Spinal cord (tissue), 10 donors: Measurements from ENCODE around the gene KIAA0825. TPM values are rescaled to one million over a fixed set of nuclear protein-coding genes. Genes with fewer than 3 reads are reported as not detected.
"Not testable (repeated sequence)": the region's sequence is repeated elsewhere in the genome, so short reads cannot be mapped to it uniquely, and the experiment has no call there.

Experiments
- DNase-seq, 6 donors: peaks; one replicate each; pipeline versions ENCODE4 v3.0.0 to v3.0.0-alpha.2; 2013 to 2015; ENCODE audit warnings: low spot score in 6 of 6, low read depth in 4 of 6
- H3K27ac ChIP-seq: one replicate; pipeline ENCODE4 v1.5.1; 2013; ENCODE audit warnings: low read depth, low read length, control low read depth
- H3K27me3 ChIP-seq: one replicate; pipeline ENCODE4 v1.6.1; 2013; ENCODE audit warnings: low read length; ENCODE audit not compliant: control insufficient read depth, insufficient read depth
- H3K36me3 ChIP-seq: one replicate; pipeline ENCODE4 v1.6.1; 2013; ENCODE audit warnings: low read length; ENCODE audit not compliant: control insufficient read depth, insufficient read depth
- H3K4me1 ChIP-seq: one replicate; pipeline ENCODE4 v1.6.1; 2013; ENCODE audit warnings: low read length; ENCODE audit not compliant: control insufficient read depth, insufficient read depth
- H3K4me3 ChIP-seq: one replicate; pipeline ENCODE4 v1.5.1; 2013; ENCODE audit warnings: low read depth, low read length, control low read depth
- H3K9me3 ChIP-seq: one replicate; pipeline ENCODE4 v1.6.1; 2013; ENCODE audit warnings: low read length; ENCODE audit not compliant: control insufficient read depth, insufficient read depth
- WGBS: methylation state at CpG from one replicate; pipeline ENCODE4 v1.1.5; 2013; ENCODE audit warnings: missing lambda C conversion rate; ENCODE audit not compliant: insufficient coverage; 5-methylcytosine and 5-hydroxymethylcytosine counted together
- polyA plus RNA-seq, 2 donors: library from polyadenylated mRNA; unstranded; fragments of 120-200 nt; gene quantifications; one replicate each; pipeline ENCODE4 v1.2.1, GENCODE V29; 2013; ENCODE audit not compliant: insufficient read length in 2 of 2
- total RNA-seq, 2 donors: library from RNA; depleted of rRNA in 1 of 2; stranded (reverse); fragments of 120-200 nt in 1 of 2; fragments of >200 nt in 1 of 2; gene quantifications; one replicate each; pipeline versions ENCODE4 v1.2.3 to v1.2.4, GENCODE V29; 2013 to 2014
- donor health status: healthy.

Gene KIAA0825
- total and polyA plus RNA-seq, 4 donors, result 2.9 to 20.9 (median 8.4) TPM

GRCh38 chr5:94595281-94595840, 23.0 kb downstream of the KIAA0825 start:
- DNase-seq, result no peak
- no peaks in the 10 kb centered on the region for H3K36me3 ChIP-seq
- 96% methylated on average over 6 of the region's 7 CpGs for WGBS
- no peaks in the 10 kb centered on the region for H3K27me3 ChIP-seq
- H3K4me3 ChIP-seq, result no peak overlapping the region
- H3K27ac ChIP-seq, result no peak overlapping the region
- H3K9me3 ChIP-seq, result no peaks in the 10 kb centered on the region
- H3K4me1 ChIP-seq, result no peaks in the 10 kb centered on the region

DNA sequence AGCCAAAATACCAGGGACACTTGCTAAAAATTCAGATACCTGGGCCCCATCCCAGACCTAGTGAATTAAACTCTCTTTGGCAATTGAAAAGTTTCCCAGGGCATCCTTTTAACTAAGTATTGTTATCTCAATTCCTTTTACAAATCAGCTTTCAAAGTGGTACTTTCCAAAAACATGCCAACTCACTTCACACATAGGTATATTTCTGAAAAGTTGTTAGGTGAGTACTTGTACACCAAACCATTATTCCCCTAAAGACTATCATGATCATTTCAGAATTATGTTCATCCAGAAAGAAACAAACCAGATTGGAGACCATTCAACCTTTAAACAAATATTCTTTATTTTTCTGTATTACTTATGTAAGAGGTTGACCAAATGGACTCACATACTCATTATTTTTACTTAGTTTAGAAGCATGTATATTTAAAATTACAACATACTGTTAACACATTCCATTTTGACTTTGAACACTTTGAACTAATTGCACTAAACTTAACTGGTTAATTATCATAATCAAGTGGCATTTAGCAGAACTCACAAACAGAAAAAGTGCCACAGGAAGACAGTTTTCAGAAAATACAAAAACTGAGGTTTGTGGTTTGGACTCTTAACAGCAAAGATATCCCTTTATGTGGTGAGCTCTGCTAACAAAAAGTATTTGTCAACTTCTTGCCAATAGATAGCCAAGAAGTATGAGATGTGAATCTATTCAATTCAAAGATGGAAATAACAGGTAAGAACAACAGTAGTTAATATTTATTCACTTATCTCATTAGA, 40.7 kb downstream of the KIAA0825 start:
- Histone ChIP-seq H3K27me3 (no peaks in the 10 kb centered on the region), H3K4me1 (no peaks in the 10 kb centered on the region), H3K4me3 (no peak overlapping the region), H3K9me3 (no peaks in the 10 kb centered on the region), H3K36me3 (no peaks in the 10 kb centered on the region), H3K27ac (no peak overlapping the region)
- no peak for DNase-seq

GRCh38 chr5:94575196-94575595, 43.2 kb downstream of the KIAA0825 start:
- Histone ChIP-seq H3K36me3 (no peaks in the 10 kb centered on the region), H3K4me3 (no peak overlapping the region), H3K27me3 (no peaks in the 10 kb centered on the region), H3K9me3 (no peaks in the 10 kb centered on the region), H3K27ac (no peak overlapping the region), H3K4me1 (no peaks in the 10 kb centered on the region)
- 100% methylated on average over 2 of the region's 4 CpGs for WGBS
- DNase-seq, result no peak

- H3K9me3 ChIP-seq, H3K27me3 ChIP-seq, H3K4me3 ChIP-seq, H3K36me3 ChIP-seq, DNase-seq, H3K27ac ChIP-seq, H3K4me1 ChIP-seq: not testable (repeated sequence)
- WGBS, result 82% methylated on average over 1 of the region's 1 CpG
Observed at GRCh38 chr5:94573349-94573748, 45.1 kb downstream of the KIAA0825 start.

DNA sequence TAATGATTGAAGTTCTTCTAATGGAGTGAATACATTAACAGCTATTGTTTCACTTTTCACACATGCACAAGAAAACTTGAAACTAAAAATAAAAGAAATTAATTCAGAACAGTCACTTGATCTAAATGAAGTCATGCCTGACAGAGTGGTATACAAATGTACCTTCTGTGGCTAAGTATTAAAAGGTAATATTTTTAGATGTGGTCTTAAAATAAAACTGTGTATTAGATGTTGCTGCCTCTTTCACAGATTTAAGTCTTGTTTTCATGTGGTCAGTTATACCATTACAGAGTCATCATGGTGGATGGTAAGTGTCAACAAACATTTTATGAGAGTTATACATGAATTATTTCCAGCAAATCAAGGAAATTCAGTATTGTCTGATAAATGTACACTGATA, 47.0 kb downstream of the KIAA0825 start:
- no peaks in the 10 kb centered on the region for H3K9me3 ChIP-seq
- no peaks in the 10 kb centered on the region for H3K36me3 ChIP-seq
- H3K4me3 ChIP-seq, result no peak overlapping the region
- H3K27ac ChIP-seq, result no peak overlapping the region
- no peaks in the 10 kb centered on the region for H3K27me3 ChIP-seq
- DNase-seq, result no peak
- H3K4me1 ChIP-seq, result no peaks in the 10 kb centered on the region

DNA sequence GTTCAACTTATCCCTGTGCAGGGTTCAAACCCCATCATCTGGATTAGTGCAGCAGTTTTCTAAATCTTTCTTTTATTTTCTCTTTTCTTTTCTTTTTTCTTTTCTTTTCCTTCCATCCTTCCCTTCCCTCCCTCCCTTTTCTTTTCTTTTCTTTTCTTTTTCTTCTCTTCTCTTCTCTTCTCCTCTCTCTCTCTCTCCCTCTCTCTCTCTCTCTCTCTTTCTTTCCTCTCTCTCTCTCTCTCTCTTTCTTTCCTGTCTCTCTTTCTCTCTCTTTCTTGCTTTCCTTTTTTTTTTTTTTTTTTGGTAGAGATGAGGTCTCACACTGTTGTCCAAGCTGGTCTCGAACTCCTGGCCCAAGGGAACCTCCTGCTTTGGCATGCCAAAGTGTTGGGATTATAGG, 53.6 kb downstream of the KIAA0825 start:
- no peak overlapping the region for H3K4me3 ChIP-seq
- no peak overlapping the region for H3K27ac ChIP-seq
- no peak for DNase-seq
- no peaks in the 10 kb centered on the region for H3K36me3 ChIP-seq
- H3K27me3 ChIP-seq, result no peaks in the 10 kb centered on the region
- WGBS, result no CpG with 5 or more reads among the region's 1 CpG
- no peaks in the 10 kb centered on the region for H3K4me1 ChIP-seq
- H3K9me3 ChIP-seq, result peaks cover 1% of the 10 kb centered on the region

GRCh38 chr5:94562327-94562971, 56.0 kb downstream of the KIAA0825 start:
- Histone ChIP-seq H3K4me1 (no peaks in the 10 kb centered on the region), H3K9me3 (peaks cover 1% of the 10 kb centered on the region), H3K4me3 (no peak overlapping the region), H3K27ac (no peak overlapping the region), H3K36me3 (no peaks in the 10 kb centered on the region), H3K27me3 (no peaks in the 10 kb centered on the region)
- WGBS, result no CpG with 5 or more reads among the region's 2 CpGs
- DNase-seq, result no peak

DNA sequence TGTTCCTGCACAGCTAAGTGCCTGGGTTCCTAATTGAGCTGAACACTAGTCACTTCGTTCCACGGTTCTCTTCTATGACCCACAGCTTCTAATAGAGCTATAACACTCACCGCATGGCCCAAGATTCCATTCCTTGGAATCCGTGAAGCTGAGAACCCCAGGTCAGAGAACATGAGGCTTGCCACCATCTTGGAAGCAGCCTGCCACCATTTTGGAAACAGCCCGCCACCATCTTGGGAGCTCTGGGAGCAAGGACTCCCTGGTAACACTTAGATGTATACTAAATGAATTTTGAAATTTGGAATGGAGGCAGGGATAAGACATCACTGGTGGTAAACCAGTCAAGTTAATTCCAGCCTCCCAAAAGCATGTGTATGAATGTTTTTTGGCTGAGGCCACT, 60.4 kb downstream of the KIAA0825 start:
- WGBS, result 98% methylated on average over 4 of the region's 5 CpGs
- DNase-seq, result no peak
- no peaks in the 10 kb centered on the region for H3K36me3 ChIP-seq
- H3K4me1 ChIP-seq, result no peaks in the 10 kb centered on the region
- H3K9me3 ChIP-seq, result no peaks in the 10 kb centered on the region
- no peaks in the 10 kb centered on the region for H3K27me3 ChIP-seq
- H3K4me3 ChIP-seq, result no peak overlapping the region
- no peak overlapping the region for H3K27ac ChIP-seq

- Histone ChIP-seq H3K27me3 (no peaks in the 10 kb centered on the region), H3K4me1 (no peaks in the 10 kb centered on the region), H3K27ac (no peak overlapping the region), H3K4me3 (no peak overlapping the region), H3K9me3 (peaks cover 5% of the 10 kb centered on the region), H3K36me3 (no peaks in the 10 kb centered on the region)
- WGBS, result no CpG with 5 or more reads among the region's 1 CpG
- DNase-seq, result no peak
Observed at GRCh38 chr5:94551858-94552257, 66.5 kb downstream of the KIAA0825 start.
